Stomach (tissue), 4 donors: ENCODE results near the gene KRTDAP.

Source experiments
- CTCF ChIP-seq, 7 experiments: fragments of 450-650 bp in 4 of 7; fragments of 200-600 bp in 3 of 7; sonication (generic) in 3 of 7; IDR thresholded peaks; one replicate each; pipeline ENCODE4 v1.5.1; 2016 to 2019; ENCODE audit warnings: antibody characterized with exemption in 7 of 7, control low read depth in 2 of 7, mild to moderate bottlenecking in 1 of 7
- EP300 ChIP-seq: sonication (generic); formaldehyde crosslinking; IDR thresholded peaks from one replicate; pipeline ENCODE4 v1.6.1; 2017; ENCODE audit warnings: antibody characterized with exemption
- POLR2A ChIP-seq, 4 donors: fragments of 450-650 bp; IDR thresholded peaks; one replicate each; pipeline ENCODE4 v1.6.1; 2016; ENCODE audit warnings: antibody characterized with exemption in 4 of 4, control low read depth in 2 of 4, mild to moderate bottlenecking in 1 of 4, moderate library complexity in 1 of 4
- POLR2AphosphoS5 ChIP-seq, 3 donors: sonication (generic); formaldehyde crosslinking; IDR thresholded peaks; one replicate each; pipeline ENCODE4 v1.6.1; 2016; ENCODE audit warnings: antibody characterized with exemption in 3 of 3

GRCh38 chr19:35444735-35445134, 45.5 kb downstream of the KRTDAP start:
- no peak for TF ChIP-seq POLR2A (IDR thresholded peaks at IDR 0.05)
- no peak for TF ChIP-seq CTCF (IDR thresholded peaks at IDR 0.05)
- TF ChIP-seq EP300: no peak
- TF ChIP-seq POLR2AphosphoS5 (IDR thresholded peaks at IDR 0.05): no peak
